ENCODE results near the gene TMPRSS7.

Gene TMPRSS7

DNA sequence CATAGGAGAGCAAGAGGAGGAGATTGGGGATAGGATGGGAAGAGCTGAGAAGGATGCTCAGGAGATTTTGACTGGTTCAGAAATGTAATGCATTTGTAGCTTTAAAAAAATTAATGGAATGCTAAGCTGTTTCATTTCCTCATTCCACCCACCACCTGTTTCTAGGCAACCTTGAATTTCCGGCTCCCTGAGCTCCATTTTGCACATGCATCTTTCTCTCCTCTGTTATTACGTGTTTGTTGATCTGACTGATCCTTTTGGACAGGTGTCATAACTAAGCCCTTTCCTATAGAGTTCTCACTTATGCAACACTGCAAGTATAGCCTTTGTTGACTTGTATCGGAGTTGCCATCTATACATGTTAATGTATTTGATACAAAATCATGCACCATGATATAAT lies 4.3 kb downstream of the TMPRSS7 start:
- Histone ChIP-seq H2BK5ac (ENCODE audit: low read length) (no peak overlapping the region), H2BK120ac (ENCODE audit: low read depth, low read length) (no peak overlapping the region), H3K9me3 (replicated peaks in 1 of 2; ENCODE audit: control insufficient read depth in 2 of 2, insufficient read depth in 1 of 2, low read depth in 1 of 2, low read length in 2 of 2) (peaks cover 0 to 2% of the 10 kb centered on the region in 2 donors), H3K79me1 (ENCODE audit: low read depth, low read length) (no peaks in the 10 kb centered on the region), H2BK15ac (ENCODE audit: low read length) (no peak overlapping the region), H3K23ac (ENCODE audit: low read depth, low read length, poor library complexity) (no peak overlapping the region), H3K27me3 (ENCODE audit: control insufficient read depth in 3 of 3, insufficient read depth in 3 of 3, low read depth in 1 of 3, low read length in 3 of 3) (no peaks in the 10 kb centered on the region), H4K91ac (ENCODE audit: low read depth, low read length, poor library complexity) (no peak overlapping the region), H3K18ac (ENCODE audit: low read length) (no peak overlapping the region), H2AK5ac (ENCODE audit: low read depth, low read length) (no peak overlapping the region), H4K8ac (ENCODE audit: low read depth, low read length) (no peak overlapping the region), H3K4me1 (ENCODE audit: control insufficient read depth in 2 of 2, insufficient read depth in 1 of 2, low read depth in 1 of 2, low read length in 2 of 2) (peaks cover 0 to 45% of the 10 kb centered on the region in 2 donors), H3K9ac (ENCODE audit: low read depth, low read length, poor library complexity) (no peak overlapping the region), H3K36me3 (replicated peaks in 1 of 2; ENCODE audit: control insufficient read depth in 2 of 2, insufficient read depth in 2 of 2, low read length in 2 of 2) (no peaks in the 10 kb centered on the region), H3K4me3 (ENCODE audit: low read length in 2 of 2) (no peak overlapping the region), H3K4me2 (ENCODE audit: insufficient read depth, low read length, poor library complexity, severe bottlenecking) (no peak overlapping the region), H2BK12ac (ENCODE audit: low read length) (no peak overlapping the region), H3K27ac (replicated peaks; ENCODE audit: low read length) (no peak overlapping the region), H3K4ac (ENCODE audit: low read length) (no peak overlapping the region), H3K14ac (ENCODE audit: low read length) (no peak overlapping the region), H2AFZ (ENCODE audit: low read length) (peak overlapping the region; percentile 30)
- WGBS, 2 donors (ENCODE audit: extremely low coverage in 2 of 2, insufficient read length in 2 of 2, insufficient replicate concordance in 1 of 2) = no CpG with 5 or more reads among the region's 3 CpGs
- no peak for DNase-seq (ENCODE audit: low spot score)

DNA sequence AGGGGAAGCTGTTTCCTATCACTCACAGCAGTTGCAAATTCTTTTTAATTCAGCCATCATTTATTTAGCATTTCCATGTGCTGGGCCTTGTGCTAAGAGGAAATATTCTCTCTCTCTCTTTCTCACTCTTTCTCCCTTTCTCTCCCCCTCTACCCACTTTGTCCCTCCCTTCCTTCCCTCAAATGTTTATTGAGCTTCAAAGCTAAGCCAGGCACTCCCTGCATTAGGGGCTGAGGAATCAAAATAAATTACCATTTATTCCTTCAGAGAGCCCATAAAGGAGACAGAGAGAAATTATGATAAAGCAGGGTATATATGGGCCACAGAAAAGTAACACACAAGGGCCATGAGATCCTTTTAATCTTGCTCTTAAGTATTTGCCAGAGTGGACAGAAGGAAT lies 6.8 kb downstream of the TMPRSS7 start:
- Histone ChIP-seq H3K9me3 (replicated peaks in 1 of 2; ENCODE audit: control insufficient read depth in 2 of 2, insufficient read depth in 1 of 2, low read depth in 1 of 2, low read length in 2 of 2) (peaks cover 1 to 2% of the 10 kb centered on the region in 2 donors), H2AK5ac (ENCODE audit: low read depth, low read length) (no peak overlapping the region), H3K14ac (ENCODE audit: low read length) (no peak overlapping the region), H3K4me2 (ENCODE audit: insufficient read depth, low read length, poor library complexity, severe bottlenecking) (no peak overlapping the region), H2BK12ac (ENCODE audit: low read length) (no peak overlapping the region), H3K27ac (replicated peaks; ENCODE audit: low read length) (no peak overlapping the region), H3K36me3 (replicated peaks in 1 of 2; ENCODE audit: control insufficient read depth in 2 of 2, insufficient read depth in 2 of 2, low read length in 2 of 2) (no peaks in the 10 kb centered on the region), H3K79me1 (ENCODE audit: low read depth, low read length) (no peaks in the 10 kb centered on the region), H2BK5ac (ENCODE audit: low read length) (no peak overlapping the region), H2BK15ac (ENCODE audit: low read length) (no peak overlapping the region), H3K27me3 (ENCODE audit: control insufficient read depth in 3 of 3, insufficient read depth in 3 of 3, low read depth in 1 of 3, low read length in 3 of 3) (no peaks in the 10 kb centered on the region), H3K4ac (ENCODE audit: low read length) (no peak overlapping the region), H3K4me1 (ENCODE audit: control insufficient read depth in 2 of 2, insufficient read depth in 1 of 2, low read depth in 1 of 2, low read length in 2 of 2) (peaks cover 0 to 37% of the 10 kb centered on the region in 2 donors), H3K9ac (ENCODE audit: low read depth, low read length, poor library complexity) (no peak overlapping the region), H3K18ac (ENCODE audit: low read length) (no peak overlapping the region), H4K8ac (ENCODE audit: low read depth, low read length) (no peak overlapping the region), H3K4me3 (ENCODE audit: low read length in 2 of 2) (no peak overlapping the region), H2BK120ac (ENCODE audit: low read depth, low read length) (no peak overlapping the region), H4K91ac (ENCODE audit: low read depth, low read length, poor library complexity) (no peak overlapping the region), H2AFZ (ENCODE audit: low read length) (no peak overlapping the region), H3K23ac (ENCODE audit: low read depth, low read length, poor library complexity) (no peak overlapping the region)
- no peak for DNase-seq (ENCODE audit: low spot score)

DNA sequence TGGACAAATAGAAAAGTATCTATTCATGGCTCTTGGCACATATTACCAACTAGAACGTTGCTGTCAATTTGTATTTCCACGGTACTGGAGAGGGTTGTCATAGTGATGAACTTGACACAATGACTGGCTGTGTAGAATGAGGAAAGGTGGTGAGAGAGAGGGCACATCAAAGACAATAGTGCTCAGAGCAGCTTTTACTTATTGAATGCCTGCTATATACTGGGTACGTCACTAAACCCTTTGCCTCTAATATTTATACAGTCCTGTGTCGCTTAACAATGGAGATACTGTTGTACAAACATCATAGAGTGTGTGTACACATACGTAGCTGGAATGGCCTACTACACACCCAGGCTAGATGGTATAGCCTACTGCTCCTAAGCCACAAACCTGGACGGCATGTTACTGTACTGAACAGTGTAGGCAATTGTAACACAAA lies 8.3 kb downstream of the TMPRSS7 start:
- no peak overlapping the region for H3K27ac ChIP-seq (replicated peaks; ENCODE audit: low read length)
- no peak overlapping the region for H2BK120ac ChIP-seq (ENCODE audit: low read depth, low read length)
- H2BK15ac ChIP-seq (ENCODE audit: low read length) = no peak overlapping the region
- no peak overlapping the region for H3K4me2 ChIP-seq (ENCODE audit: insufficient read depth, low read length, poor library complexity, severe bottlenecking)
- no peak overlapping the region for H4K91ac ChIP-seq (ENCODE audit: low read depth, low read length, poor library complexity)
- no peak overlapping the region for H4K8ac ChIP-seq (ENCODE audit: low read depth, low read length)
- WGBS, 2 donors (ENCODE audit: extremely low coverage in 2 of 2, insufficient read length in 2 of 2, insufficient replicate concordance in 1 of 2) = no CpG with 5 or more reads among the region's 6 CpGs
- H2BK12ac ChIP-seq (ENCODE audit: low read length) = no peak overlapping the region
- H2AFZ ChIP-seq (ENCODE audit: low read length) = no peak overlapping the region
- H3K9me3 ChIP-seq (replicated peaks in 1 of 2; ENCODE audit: control insufficient read depth in 2 of 2, insufficient read depth in 1 of 2, low read depth in 1 of 2, low read length in 2 of 2) = peaks cover 1 to 2% of the 10 kb centered on the region in 2 donors
- no peak for DNase-seq (ENCODE audit: low spot score)
- no peaks in the 10 kb centered on the region for H3K79me1 ChIP-seq (ENCODE audit: low read depth, low read length)
- no peak overlapping the region for H2AK5ac ChIP-seq (ENCODE audit: low read depth, low read length)
- no peak overlapping the region for H2BK5ac ChIP-seq (ENCODE audit: low read length)
- H3K18ac ChIP-seq (ENCODE audit: low read length) = no peak overlapping the region
- H3K14ac ChIP-seq (ENCODE audit: low read length) = no peak overlapping the region
- no peaks in the 10 kb centered on the region for H3K36me3 ChIP-seq (replicated peaks in 1 of 2; ENCODE audit: control insufficient read depth in 2 of 2, insufficient read depth in 2 of 2, low read length in 2 of 2)
- H3K4ac ChIP-seq (ENCODE audit: low read length) = no peak overlapping the region
- H3K23ac ChIP-seq (ENCODE audit: low read depth, low read length, poor library complexity) = no peak overlapping the region
- H3K4me3 ChIP-seq (ENCODE audit: low read length in 2 of 2) = no peak overlapping the region
- H3K27me3 ChIP-seq (ENCODE audit: control insufficient read depth in 3 of 3, insufficient read depth in 3 of 3, low read depth in 1 of 3, low read length in 3 of 3) = no peaks in the 10 kb centered on the region
- no peak overlapping the region for H3K9ac ChIP-seq (ENCODE audit: low read depth, low read length, poor library complexity)
- H3K4me1 ChIP-seq (ENCODE audit: control insufficient read depth in 2 of 2, insufficient read depth in 1 of 2, low read depth in 1 of 2, low read length in 2 of 2) = peaks cover 0 to 36% of the 10 kb centered on the region in 2 donors

DNA sequence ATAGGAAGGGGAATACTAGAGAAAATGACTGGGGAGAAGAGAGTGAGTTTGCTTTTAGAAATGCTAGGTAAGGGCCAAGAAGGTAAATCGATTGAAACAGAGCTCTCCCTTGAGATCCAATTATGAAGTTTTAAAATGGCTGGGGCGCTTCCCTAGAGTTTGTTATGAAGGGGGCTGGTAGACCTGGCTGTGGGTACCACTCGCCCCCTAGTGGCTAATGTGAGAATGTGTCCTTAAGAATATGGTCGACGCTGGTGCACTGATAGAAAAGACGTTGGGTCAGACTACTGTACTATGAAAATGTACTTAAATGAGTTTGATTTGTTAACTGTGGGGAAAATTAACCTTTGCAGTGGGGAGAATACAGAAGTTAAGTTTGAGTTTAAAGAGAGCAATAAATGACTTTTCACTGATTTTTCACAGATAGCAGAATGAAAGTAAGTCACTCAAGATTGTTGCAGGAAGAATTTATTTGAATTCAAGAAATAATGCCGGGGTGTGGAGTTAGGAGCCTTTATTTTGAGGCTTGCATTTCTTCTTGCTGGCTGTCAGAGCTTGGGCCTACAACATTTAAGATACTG lies 9.2 kb downstream of the TMPRSS7 start:
- DNase-seq (ENCODE audit: low spot score) = peak; percentile 45
- H3K36me3 ChIP-seq (replicated peaks in 1 of 2; ENCODE audit: control insufficient read depth in 2 of 2, insufficient read depth in 2 of 2, low read length in 2 of 2) = no peaks in the 10 kb centered on the region
- H2AFZ ChIP-seq (ENCODE audit: low read length) = peak overlapping the region; percentile 19
- H2BK12ac ChIP-seq (ENCODE audit: low read length) = no peak overlapping the region
- no peak overlapping the region for H2BK5ac ChIP-seq (ENCODE audit: low read length)
- H3K4me1 ChIP-seq (ENCODE audit: control insufficient read depth in 2 of 2, insufficient read depth in 1 of 2, low read depth in 1 of 2, low read length in 2 of 2) = peaks cover 0 to 32% of the 10 kb centered on the region in 2 donors
- no peak overlapping the region for H2AK5ac ChIP-seq (ENCODE audit: low read depth, low read length)
- no peak overlapping the region for H3K4me3 ChIP-seq (ENCODE audit: low read length in 2 of 2)
- H3K18ac ChIP-seq (ENCODE audit: low read length) = no peak overlapping the region
- H2BK15ac ChIP-seq (ENCODE audit: low read length) = no peak overlapping the region
- H3K14ac ChIP-seq (ENCODE audit: low read length) = no peak overlapping the region
- H3K27me3 ChIP-seq (ENCODE audit: control insufficient read depth in 3 of 3, insufficient read depth in 3 of 3, low read depth in 1 of 3, low read length in 3 of 3) = no peaks in the 10 kb centered on the region
- no peak overlapping the region for H2BK120ac ChIP-seq (ENCODE audit: low read depth, low read length)
- H3K4ac ChIP-seq (ENCODE audit: low read length) = no peak overlapping the region
- WGBS, 2 donors (ENCODE audit: extremely low coverage in 2 of 2, insufficient read length in 2 of 2, insufficient replicate concordance in 1 of 2) = no CpG with 5 or more reads among the region's 7 CpGs
- peaks cover 0 to 1% of the 10 kb centered on the region in 2 donors for H3K9me3 ChIP-seq (replicated peaks in 1 of 2; ENCODE audit: control insufficient read depth in 2 of 2, insufficient read depth in 1 of 2, low read depth in 1 of 2, low read length in 2 of 2)
- H3K4me2 ChIP-seq (ENCODE audit: insufficient read depth, low read length, poor library complexity, severe bottlenecking) = no peak overlapping the region
- no peak overlapping the region for H3K27ac ChIP-seq (replicated peaks; ENCODE audit: low read length)
- H3K79me1 ChIP-seq (ENCODE audit: low read depth, low read length) = no peaks in the 10 kb centered on the region
- no peak overlapping the region for H4K91ac ChIP-seq (ENCODE audit: low read depth, low read length, poor library complexity)
- no peak overlapping the region for H4K8ac ChIP-seq (ENCODE audit: low read depth, low read length)
- H3K23ac ChIP-seq (ENCODE audit: low read depth, low read length, poor library complexity) = no peak overlapping the region
- no peak overlapping the region for H3K9ac ChIP-seq (ENCODE audit: low read depth, low read length, poor library complexity)

All from neuronal stem cell (in vitro differentiated cells).